HG03025 (cell line): ENCODE data around the gene ENDOV.

Source experiments
- ATAC-seq: cut with Tn5 transposase; IDR thresholded peaks from one replicate; pipeline ENCODE4 v1.9.1; 2021; ENCODE audit warnings: mild to moderate bottlenecking, moderate library complexity; ENCODE audit not compliant: unreplicated experiment, low FRiP score

ENDOV gene

DNA sequence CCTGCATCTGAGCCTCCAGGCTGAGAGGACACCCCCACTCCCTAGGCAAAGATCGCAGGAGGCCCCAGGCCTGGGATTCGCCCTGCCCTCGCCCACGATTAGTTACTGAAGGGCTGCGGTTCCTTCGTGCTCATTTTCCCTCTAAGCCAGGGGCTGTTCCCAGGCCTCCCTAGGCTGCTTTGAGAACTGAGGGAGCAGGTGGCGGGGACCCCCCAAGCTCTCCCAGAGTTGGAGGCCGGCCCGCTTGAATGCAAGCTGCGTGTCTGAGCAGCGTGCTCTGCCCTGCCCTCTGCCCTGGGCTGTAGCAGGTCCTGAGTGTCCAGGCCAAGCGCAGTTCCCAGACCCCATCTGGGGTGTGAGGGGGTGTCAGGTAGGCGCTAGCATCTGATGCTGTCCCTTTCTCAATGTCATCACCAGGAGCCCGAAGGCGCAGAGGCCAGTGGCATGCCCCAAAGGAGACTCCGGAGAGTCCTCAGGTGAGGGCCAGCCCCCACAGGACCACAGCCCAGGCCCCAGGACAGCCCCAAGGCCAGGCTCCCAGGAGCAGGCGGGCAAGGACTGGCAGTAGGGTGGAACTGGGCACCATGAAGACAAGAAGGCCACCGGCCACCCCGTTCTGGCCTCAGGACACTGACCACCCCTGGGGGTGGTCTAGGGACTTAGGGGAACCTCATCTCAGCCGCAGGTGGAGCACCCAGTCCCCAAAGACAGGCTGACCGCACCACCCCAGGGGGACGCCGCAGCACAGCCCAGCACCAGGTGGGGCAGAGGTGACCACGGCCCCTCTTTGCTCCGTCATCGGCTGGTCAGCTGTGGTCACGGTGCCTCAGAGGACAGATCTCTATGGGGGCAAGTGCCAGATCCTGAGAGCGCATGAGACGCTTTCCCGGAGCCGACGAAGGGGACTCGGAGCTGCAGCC is 14.6 kb downstream of the ENDOV start:
- ATAC-seq: no peak

GRCh38 chr17:80430446-80431245 is 15.7 kb downstream of the ENDOV start:
- no peak for ATAC-seq

GRCh38 chr17:80431246-80432195 is 16.6 kb downstream of the ENDOV start:
- ATAC-seq: no peak

GRCh38 chr17:80432350-80432955 is 17.5 kb downstream of the ENDOV start:
- ATAC-seq: no peak

GRCh38 chr17:80432961-80433550 is 18.1 kb downstream of the ENDOV start:
- no peak for ATAC-seq

GRCh38 chr17:80433916-80434666 is 19.1 kb downstream of the ENDOV start:
- no peak for ATAC-seq

- no peak for ATAC-seq
Observed at GRCh38 chr17:80437532-80437931, 22.6 kb downstream of the ENDOV start.

GRCh38 chr17:80438806-80439205 is 23.8 kb downstream of the ENDOV start:
- ATAC-seq: no peak

- ATAC-seq: no peak
Observed at GRCh38 chr17:80439499-80439898, 24.5 kb downstream of the ENDOV start.

DNA sequence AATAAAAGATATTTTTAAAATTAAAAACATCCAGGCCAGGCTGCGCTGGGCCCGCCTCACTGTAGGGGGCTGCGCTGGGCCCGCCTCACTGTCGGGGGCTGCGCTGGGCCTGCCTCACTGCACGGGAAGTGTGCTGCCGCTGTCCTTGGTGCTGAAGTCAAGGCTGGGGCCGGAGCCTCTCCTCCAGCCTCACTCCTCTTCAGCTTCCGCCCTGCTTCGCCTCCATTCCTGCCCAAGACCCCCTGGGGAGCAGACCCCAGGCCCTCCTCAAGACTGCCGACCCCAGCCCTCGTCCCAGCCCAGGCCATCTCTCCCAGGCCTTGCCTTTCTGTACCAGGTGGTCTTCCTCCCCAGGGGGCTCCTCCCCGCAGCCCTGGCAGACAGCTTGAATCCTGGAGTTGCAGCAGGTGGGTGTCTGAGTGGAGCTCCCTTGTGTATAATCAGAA is 26.2 kb downstream of the ENDOV start:
- ATAC-seq: no peak

DNA sequence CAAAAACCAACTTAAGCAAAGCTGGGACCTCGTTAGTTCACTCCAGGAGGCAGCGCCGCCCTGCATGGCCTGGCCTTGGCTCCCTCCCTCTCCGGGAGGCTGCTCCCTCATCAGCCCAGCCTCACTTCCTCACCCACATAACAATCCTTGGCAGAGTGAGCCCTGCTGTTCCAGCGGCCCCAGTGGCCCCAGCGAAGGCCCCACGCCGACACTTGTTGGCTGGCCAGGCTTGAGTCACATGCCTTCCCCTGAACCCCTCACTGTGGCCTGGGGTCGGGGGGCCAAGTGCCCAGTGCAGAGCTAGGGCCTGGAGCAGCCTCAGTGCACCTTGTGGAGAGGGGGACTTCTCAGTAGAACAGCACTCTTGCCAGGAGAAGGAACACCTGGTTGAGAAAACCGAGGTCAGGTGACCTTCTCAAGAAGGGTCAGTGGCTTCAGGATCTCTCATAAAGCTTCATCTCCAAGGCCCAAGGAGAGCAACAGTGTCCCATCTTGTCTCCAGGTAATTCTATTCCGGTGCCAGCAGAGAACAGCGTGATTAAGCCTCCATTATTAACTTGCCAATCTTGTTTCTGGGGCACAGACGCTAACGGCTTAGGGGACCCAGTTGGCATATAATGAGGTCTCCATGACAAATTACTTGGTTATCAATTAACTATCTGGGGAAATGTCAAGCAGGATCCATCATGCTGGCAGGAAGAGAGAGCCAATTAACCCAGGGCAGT is 26.8 kb downstream of the ENDOV start:
- no peak for ATAC-seq

DNA sequence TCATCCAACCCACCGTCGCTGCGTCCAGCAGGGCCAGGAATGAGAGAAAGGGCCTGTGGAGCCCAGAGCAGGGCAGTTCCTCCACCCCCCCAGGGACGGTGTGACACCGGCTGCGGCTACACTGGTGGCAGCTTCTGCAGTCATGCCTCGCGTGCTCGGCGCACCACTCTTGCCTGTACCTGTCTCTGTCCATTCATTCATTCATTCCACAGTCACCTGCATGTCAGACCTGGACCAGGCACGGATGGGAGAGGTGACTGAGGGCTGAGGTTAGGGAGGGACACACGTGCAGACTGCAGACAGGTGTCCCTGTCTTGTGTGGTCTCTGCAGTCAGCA is 27.3 kb downstream of the ENDOV start:
- no peak for ATAC-seq

- no peak for ATAC-seq
Observed at GRCh38 chr17:80442764-80443163, 27.8 kb downstream of the ENDOV start.

GRCh38 chr17:80443498-80443897 is 28.5 kb downstream of the ENDOV start:
- ATAC-seq: no peak

DNA sequence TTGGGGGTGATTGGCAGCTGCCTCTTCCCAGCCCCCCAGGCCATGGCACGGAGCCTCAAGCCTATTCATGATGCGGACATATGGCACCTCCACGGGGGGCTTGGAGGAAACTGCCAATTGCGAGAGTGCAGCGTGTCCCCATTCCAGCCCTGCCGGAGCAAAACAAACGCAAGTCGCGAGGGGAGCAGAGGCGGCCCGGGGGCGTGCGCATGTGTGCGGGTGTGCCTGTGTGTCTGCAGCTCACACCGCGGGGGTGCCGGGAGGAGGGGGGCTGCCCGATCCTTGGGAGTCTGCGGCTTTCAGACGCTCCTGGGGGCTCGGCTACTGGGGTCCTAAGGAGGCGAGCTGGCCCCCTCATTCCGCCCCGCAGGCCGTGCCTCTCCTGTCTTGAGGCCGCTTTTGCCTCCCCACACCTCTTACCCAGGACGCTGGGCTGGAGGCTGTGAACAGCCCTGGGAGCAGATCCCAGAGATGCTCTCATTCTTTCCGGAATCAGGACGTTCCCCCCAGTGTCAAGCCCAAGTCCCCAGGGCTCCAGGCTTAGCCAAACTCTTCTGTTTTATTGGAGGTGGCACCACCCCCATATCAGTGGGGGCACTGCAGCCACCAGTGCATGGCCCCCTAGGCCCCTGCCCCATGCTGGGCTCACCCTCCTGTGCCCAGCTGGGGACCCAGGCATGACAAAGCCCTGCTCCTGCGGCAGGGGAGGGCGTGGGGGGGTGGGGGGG is 29.1 kb downstream of the ENDOV start:
- ATAC-seq: no peak

DNA sequence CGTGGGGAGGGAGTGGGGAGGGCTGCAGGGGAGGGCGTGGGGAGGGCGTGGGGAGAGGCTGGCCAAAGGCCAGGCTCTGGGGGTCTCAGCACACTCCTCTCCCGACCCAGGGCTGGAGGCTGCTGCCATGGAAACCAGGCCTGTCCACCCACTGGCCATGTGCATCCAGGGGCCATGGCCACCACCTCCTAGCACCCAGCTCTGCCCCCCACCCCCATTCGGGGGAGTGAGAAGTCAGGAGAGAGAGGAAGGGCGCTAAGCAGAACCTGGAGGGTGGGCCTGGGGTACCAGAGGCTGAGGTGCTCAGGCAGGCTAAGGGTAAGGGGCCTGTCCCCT is 29.6 kb downstream of the ENDOV start:
- ATAC-seq: no peak

GRCh38 chr17:80445007-80445725 is 30.2 kb downstream of the ENDOV start:
- ATAC-seq: no peak
